ENCODE measurements around the gene SLC2A2. TPM values are rescaled to one million over a fixed set of nuclear protein-coding genes. Genes with fewer than 3 reads are reported as not detected.

The SLC2A2 gene
- total RNA-seq, 1 donor from 2014 or later, result not detected

- no peaks in the 10 kb centered on the region for H3K27me3 ChIP-seq
- no peak overlapping the region for H3K27ac ChIP-seq
- Mint-ChIP-seq H3K4me3 (no peak overlapping the region), H3K9me3 (no peaks in the 10 kb centered on the region), H3K4me1 (no peaks in the 10 kb centered on the region), H3K27ac (no peak overlapping the region), H3K36me3 (no peaks in the 10 kb centered on the region), H3K27me3 (ENCODE audit: insufficient read depth, low read depth) (no peaks in the 10 kb centered on the region)
- no peaks in the 10 kb centered on the region for H4K20me1 ChIP-seq (ENCODE audit: low read depth)
- no peaks in the 10 kb centered on the region for H3K4me1 ChIP-seq
- no peak overlapping the region for H3K4me2 ChIP-seq
- no peak overlapping the region for H2AFZ ChIP-seq (replicated peaks)
- H3K9ac ChIP-seq, result no peak overlapping the region
- no peaks in the 10 kb centered on the region for H3K36me3 ChIP-seq
- no peak overlapping the region for H3K4me3 ChIP-seq
- no peak for DNase-seq (ENCODE audit: low spot score)
- TF ChIP-seq CTCF (IDR thresholded peaks at IDR 0.05) (no peak), EZH2 (IDR thresholded peaks at IDR 0.05) (no peak), EZH2phosphoT487 (IDR thresholded peaks at IDR 0.05) (no peak)
- no peaks in the 10 kb centered on the region for H3K79me2 ChIP-seq (ENCODE audit: low read depth)
- H3K9me3 ChIP-seq (ENCODE audit: low read depth), result no peaks in the 10 kb centered on the region
- no peaks in the 10 kb centered on the region for H3F3A ChIP-seq (ENCODE audit: low read depth)
These were observed 69.9 kb downstream of the SLC2A2 start for GRCh38 chr3:170956647-170957046.

GRCh38 chr3:170953736-170954135 is 72.8 kb downstream of the SLC2A2 start:
- H3K27me3 ChIP-seq, result no peaks in the 10 kb centered on the region
- Mint-ChIP-seq H3K36me3 (no peaks in the 10 kb centered on the region), H3K9me3 (no peaks in the 10 kb centered on the region), H3K27me3 (ENCODE audit: insufficient read depth, low read depth) (no peaks in the 10 kb centered on the region), H3K4me1 (no peaks in the 10 kb centered on the region), H3K4me3 (no peak overlapping the region), H3K27ac (no peak overlapping the region)
- H3K27ac ChIP-seq, result no peak overlapping the region
- H3K9me3 ChIP-seq (ENCODE audit: low read depth), result no peaks in the 10 kb centered on the region
- H3F3A ChIP-seq (ENCODE audit: low read depth), result no peaks in the 10 kb centered on the region
- H2AFZ ChIP-seq (replicated peaks), result peak overlapping the region; percentile 84
- no peak overlapping the region for H3K4me2 ChIP-seq
- no peak overlapping the region for H3K4me3 ChIP-seq
- no peaks in the 10 kb centered on the region for H3K79me2 ChIP-seq (ENCODE audit: low read depth)
- H4K20me1 ChIP-seq (ENCODE audit: low read depth), result no peaks in the 10 kb centered on the region
- H3K4me1 ChIP-seq, result no peaks in the 10 kb centered on the region
- H3K9ac ChIP-seq, result no peak overlapping the region
- DNase-seq (ENCODE audit: low spot score), result peak; percentile 3
- TF ChIP-seq CTCF (IDR thresholded peaks at IDR 0.05), result no peak
- TF ChIP-seq EZH2phosphoT487 (IDR thresholded peaks at IDR 0.05), result no peak
- TF ChIP-seq EZH2 (IDR thresholded peaks at IDR 0.05), result no peak
- no peaks in the 10 kb centered on the region for H3K36me3 ChIP-seq

- no peak overlapping the region for H3K27ac ChIP-seq
These were observed 73.3 kb downstream of the SLC2A2 start for GRCh38 chr3:170953229-170953628.

More at GRCh38 chr3:170953229-170953628, 73.3 kb downstream of the SLC2A2 start:
- H4K20me1 ChIP-seq (ENCODE audit: low read depth), result no peaks in the 10 kb centered on the region
- H3K4me2 ChIP-seq, result no peak overlapping the region
- no peaks in the 10 kb centered on the region for H3K36me3 ChIP-seq
- no peak overlapping the region for H3K9ac ChIP-seq
- H3K27me3 ChIP-seq, result no peaks in the 10 kb centered on the region
- Mint-ChIP-seq H3K4me3 (no peak overlapping the region), H3K27ac (no peak overlapping the region), H3K36me3 (no peaks in the 10 kb centered on the region), H3K4me1 (no peaks in the 10 kb centered on the region), H3K9me3 (no peaks in the 10 kb centered on the region), H3K27me3 (ENCODE audit: insufficient read depth, low read depth) (no peaks in the 10 kb centered on the region)
- no peaks in the 10 kb centered on the region for H3F3A ChIP-seq (ENCODE audit: low read depth)
- no peaks in the 10 kb centered on the region for H3K9me3 ChIP-seq (ENCODE audit: low read depth)
- H3K79me2 ChIP-seq (ENCODE audit: low read depth), result no peaks in the 10 kb centered on the region
- H2AFZ ChIP-seq (replicated peaks), result peak overlapping the region; percentile 84
- H3K4me1 ChIP-seq, result no peaks in the 10 kb centered on the region
- no peak for TF ChIP-seq CTCF (IDR thresholded peaks at IDR 0.05)
- TF ChIP-seq EZH2 (IDR thresholded peaks at IDR 0.05), result no peak
- TF ChIP-seq EZH2phosphoT487 (IDR thresholded peaks at IDR 0.05), result no peak
- no peak overlapping the region for H3K4me3 ChIP-seq
- no peak for DNase-seq (ENCODE audit: low spot score)
